Measurements from ENCODE around the gene B3GALT6. TPM values are rescaled to one million over a fixed set of nuclear protein-coding genes. Genes with fewer than 3 reads are reported as not detected.

Gene B3GALT6
- polyA plus RNA-seq, 4 donors: 2.7 to 13.7 (median 6.8) TPM

- no peaks in the 10 kb centered on the region for H3K36me3 ChIP-seq (ENCODE audit: control insufficient read depth in 3 of 3, insufficient read depth in 2 of 3, low read depth in 1 of 3, low read length in 3 of 3)
- peaks cover 0 to 6% (median 5%) of the 10 kb centered on the region in 3 donors for H3K4me1 ChIP-seq (ENCODE audit: control insufficient read depth in 3 of 3, insufficient read depth in 2 of 3, low read depth in 1 of 3, low read length in 2 of 3)
- H3K27me3 ChIP-seq (ENCODE audit: control insufficient read depth in 3 of 3, insufficient read depth in 3 of 3, low read length in 3 of 3): peaks cover 0 to 60% (median 14%) of the 10 kb centered on the region in 3 donors
- no peak for DNase-seq
- FAIRE-seq: no peak
- H3K9me3 ChIP-seq (ENCODE audit: control insufficient read depth in 2 of 2, insufficient read depth in 1 of 2, low read depth in 1 of 2, low read length in 1 of 2): no peaks in the 10 kb centered on the region
- WGBS, 3 donors: 80 to 87% (median 85%) methylated on average over 19 of the region's 19 CpGs
- H3K27ac ChIP-seq (ENCODE audit: low read depth in 1 of 3, low read length in 2 of 3): no peak overlapping the region
- no peak overlapping the region for H3K4me3 ChIP-seq (ENCODE audit: low read depth in 1 of 3, low read length in 3 of 3)
Observed at GRCh38 chr1:1204998-1205768, 26.9 kb upstream of the B3GALT6 start.

GRCh38 chr1:1205769-1206375 lies 26.2 kb upstream of the B3GALT6 start:
- peaks cover 0 to 53% (median 14%) of the 10 kb centered on the region in 3 donors for H3K27me3 ChIP-seq (ENCODE audit: control insufficient read depth in 3 of 3, insufficient read depth in 3 of 3, low read length in 3 of 3)
- no peak for DNase-seq

DNA sequence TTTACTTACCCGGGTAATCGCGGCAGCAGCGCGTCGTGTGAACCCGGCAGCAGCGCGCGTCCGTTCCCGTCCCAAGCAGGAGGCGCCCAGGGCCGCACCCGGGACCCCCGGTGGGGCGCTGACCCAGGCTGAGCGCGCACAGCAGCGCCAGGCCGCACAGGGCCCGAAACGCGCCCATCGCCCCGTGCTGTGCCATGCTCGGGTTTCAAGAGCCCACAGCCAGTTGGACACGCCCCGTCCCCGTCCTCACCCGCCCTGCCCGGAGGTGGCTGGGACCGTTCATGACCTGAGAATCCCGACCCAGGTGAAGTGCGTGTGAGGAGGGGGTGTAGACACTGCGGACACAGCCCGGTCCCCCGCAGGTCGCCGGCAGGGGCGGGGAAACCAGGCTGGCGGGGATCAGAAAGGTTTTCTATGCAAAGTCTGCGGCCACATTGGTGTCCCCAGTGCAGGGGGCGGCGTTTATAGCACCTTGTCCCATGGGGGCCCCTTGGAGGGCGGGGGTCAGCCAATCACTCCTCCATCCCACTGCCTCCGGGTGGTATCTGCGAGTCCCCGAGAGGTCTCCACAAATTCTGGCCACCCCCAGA lies 25.6 kb upstream of the B3GALT6 start, which contains the start of gene TNFRSF18:
Gene TNFRSF18, minus strand, starts transcription at position 217 of the 590 bp plus-strand sequence. Its CDS starts 21 bp downstream, at position 196.
- H3K36me3 ChIP-seq (ENCODE audit: control insufficient read depth in 3 of 3, insufficient read depth in 2 of 3, low read depth in 1 of 3, low read length in 3 of 3): no peaks in the 10 kb centered on the region
- DNase-seq (peak in 1 of 2 donors; percentile 39), FAIRE-seq (no peak)
- WGBS, 3 donors: 1 to 5% (median 2%) methylated on average over 46 to 49 of the region's 49 CpGs
- peak within 1 kb of the TSS in 2 of 3 donors; percentile 13 to 14 for H3K4me3 ChIP-seq (ENCODE audit: low read depth in 1 of 3, low read length in 3 of 3)
- peak within 1 kb of the TSS in 1 of 3 donors; percentile 2 for H3K27ac ChIP-seq (ENCODE audit: low read depth in 1 of 3, low read length in 2 of 3)
- H3K27me3 ChIP-seq (ENCODE audit: control insufficient read depth in 3 of 3, insufficient read depth in 3 of 3, low read length in 3 of 3): peaks cover 0 to 52% (median 14%) of the 10 kb centered on the region in 3 donors
- peaks cover 0 to 6% (median 5%) of the 10 kb centered on the region in 3 donors for H3K4me1 ChIP-seq (ENCODE audit: control insufficient read depth in 3 of 3, insufficient read depth in 2 of 3, low read depth in 1 of 3, low read length in 2 of 3)
- H3K9me3 ChIP-seq (ENCODE audit: control insufficient read depth in 2 of 2, insufficient read depth in 1 of 2, low read depth in 1 of 2, low read length in 1 of 2): no peaks in the 10 kb centered on the region

More at GRCh38 chr1:1205769-1206375, 26.2 kb upstream of the B3GALT6 start:
- no peaks in the 10 kb centered on the region for H3K36me3 ChIP-seq (ENCODE audit: control insufficient read depth in 3 of 3, insufficient read depth in 2 of 3, low read depth in 1 of 3, low read length in 3 of 3)
- WGBS, 3 donors: 22 to 28% (median 25%) methylated on average over 26 to 31 of the region's 31 CpGs
- H3K4me3 ChIP-seq (ENCODE audit: low read depth in 1 of 3, low read length in 3 of 3): peak overlapping the region in 1 of 3 donors; percentile 14
- H3K4me1 ChIP-seq (ENCODE audit: control insufficient read depth in 3 of 3, insufficient read depth in 2 of 3, low read depth in 1 of 3, low read length in 2 of 3): peaks cover 0 to 6% (median 5%) of the 10 kb centered on the region in 3 donors
- H3K27ac ChIP-seq (ENCODE audit: low read depth in 1 of 3, low read length in 2 of 3): peak overlapping the region in 1 of 3 donors; percentile 2
- FAIRE-seq: no peak
- no peaks in the 10 kb centered on the region for H3K9me3 ChIP-seq (ENCODE audit: control insufficient read depth in 2 of 2, insufficient read depth in 1 of 2, low read depth in 1 of 2, low read length in 1 of 2)

DNA sequence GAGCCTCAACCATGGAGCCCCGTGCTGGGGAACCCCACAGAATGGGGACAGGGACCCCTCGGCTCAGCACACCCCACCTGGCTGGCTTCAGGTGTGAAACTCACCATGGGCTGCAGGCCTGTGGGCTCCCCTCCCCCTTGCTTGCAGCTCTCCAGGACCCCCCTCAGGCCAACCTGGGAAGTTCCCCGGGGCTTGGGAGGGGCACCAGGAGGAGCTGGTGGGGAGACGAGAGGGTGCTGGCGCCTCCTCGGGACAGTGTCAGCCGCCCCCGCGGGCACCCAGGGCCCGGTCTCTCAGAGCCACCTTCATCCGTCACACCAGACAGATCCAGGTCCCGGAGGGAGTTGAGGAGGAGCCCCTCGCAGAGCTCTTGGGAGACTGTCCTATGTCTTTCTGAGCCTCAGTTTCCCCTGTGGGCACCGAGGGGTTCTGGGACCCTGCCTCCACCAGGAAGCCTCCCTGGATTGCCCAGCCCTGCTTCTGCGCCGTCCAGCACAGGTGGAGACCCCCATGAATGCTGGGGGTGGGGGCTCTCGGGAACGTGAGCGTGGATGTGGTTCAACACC lies 25.0 kb upstream of the B3GALT6 start:
- Histone ChIP-seq H3K4me1 (ENCODE audit: control insufficient read depth in 3 of 3, insufficient read depth in 2 of 3, low read depth in 1 of 3, low read length in 2 of 3) (peaks cover 0 to 6% (median 5%) of the 10 kb centered on the region in 3 donors), H3K27ac (ENCODE audit: low read depth in 1 of 3, low read length in 2 of 3) (no peak overlapping the region), H3K27me3 (ENCODE audit: control insufficient read depth in 3 of 3, insufficient read depth in 3 of 3, low read length in 3 of 3) (peaks cover 0 to 49% (median 14%) of the 10 kb centered on the region in 3 donors), H3K4me3 (ENCODE audit: low read depth in 1 of 3, low read length in 3 of 3) (no peak overlapping the region), H3K36me3 (ENCODE audit: control insufficient read depth in 3 of 3, insufficient read depth in 2 of 3, low read depth in 1 of 3, low read length in 3 of 3) (no peaks in the 10 kb centered on the region), H3K9me3 (ENCODE audit: control insufficient read depth in 2 of 2, insufficient read depth in 1 of 2, low read depth in 1 of 2, low read length in 1 of 2) (no peaks in the 10 kb centered on the region)
- 41 to 54% (median 44%) methylated on average over 18 to 19 of the region's 19 CpGs for whole genome bisulfite sequencing, 3 donors
- FAIRE-seq (no peak), DNase-seq (no peak)

DNA sequence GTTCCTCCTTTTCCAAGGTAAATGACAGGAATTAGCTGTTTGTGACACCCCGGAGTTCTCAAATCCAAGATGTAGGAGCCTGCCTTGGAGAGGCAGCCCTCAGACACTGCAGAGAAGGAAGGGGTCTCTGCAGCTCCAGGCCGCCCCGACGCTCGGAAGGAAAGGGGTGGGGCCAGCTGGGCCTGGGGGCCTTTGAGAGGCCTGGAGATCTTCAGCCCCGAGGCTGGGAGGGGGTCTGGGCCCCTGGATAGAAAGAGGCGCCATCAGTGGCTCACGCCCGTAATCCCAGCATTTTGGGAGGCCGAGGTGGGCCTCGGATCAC lies 24.5 kb upstream of the B3GALT6 start:
- Histone ChIP-seq H3K27me3 (ENCODE audit: control insufficient read depth in 3 of 3, insufficient read depth in 3 of 3, low read length in 3 of 3) (peaks cover 0 to 49% (median 14%) of the 10 kb centered on the region in 3 donors), H3K9me3 (ENCODE audit: control insufficient read depth in 2 of 2, insufficient read depth in 1 of 2, low read depth in 1 of 2, low read length in 1 of 2) (no peaks in the 10 kb centered on the region), H3K27ac (ENCODE audit: low read depth in 1 of 3, low read length in 2 of 3) (no peak overlapping the region), H3K36me3 (ENCODE audit: control insufficient read depth in 3 of 3, insufficient read depth in 2 of 3, low read depth in 1 of 3, low read length in 3 of 3) (no peaks in the 10 kb centered on the region), H3K4me3 (ENCODE audit: low read depth in 1 of 3, low read length in 3 of 3) (no peak overlapping the region), H3K4me1 (ENCODE audit: control insufficient read depth in 3 of 3, insufficient read depth in 2 of 3, low read depth in 1 of 3, low read length in 2 of 3) (peaks cover 0 to 6% (median 5%) of the 10 kb centered on the region in 3 donors)
- no peak for FAIRE-seq
- WGBS, 3 donors: 48 to 66% (median 56%) methylated on average over 11 of the region's 11 CpGs
- DNase-seq: no peak

DNA sequence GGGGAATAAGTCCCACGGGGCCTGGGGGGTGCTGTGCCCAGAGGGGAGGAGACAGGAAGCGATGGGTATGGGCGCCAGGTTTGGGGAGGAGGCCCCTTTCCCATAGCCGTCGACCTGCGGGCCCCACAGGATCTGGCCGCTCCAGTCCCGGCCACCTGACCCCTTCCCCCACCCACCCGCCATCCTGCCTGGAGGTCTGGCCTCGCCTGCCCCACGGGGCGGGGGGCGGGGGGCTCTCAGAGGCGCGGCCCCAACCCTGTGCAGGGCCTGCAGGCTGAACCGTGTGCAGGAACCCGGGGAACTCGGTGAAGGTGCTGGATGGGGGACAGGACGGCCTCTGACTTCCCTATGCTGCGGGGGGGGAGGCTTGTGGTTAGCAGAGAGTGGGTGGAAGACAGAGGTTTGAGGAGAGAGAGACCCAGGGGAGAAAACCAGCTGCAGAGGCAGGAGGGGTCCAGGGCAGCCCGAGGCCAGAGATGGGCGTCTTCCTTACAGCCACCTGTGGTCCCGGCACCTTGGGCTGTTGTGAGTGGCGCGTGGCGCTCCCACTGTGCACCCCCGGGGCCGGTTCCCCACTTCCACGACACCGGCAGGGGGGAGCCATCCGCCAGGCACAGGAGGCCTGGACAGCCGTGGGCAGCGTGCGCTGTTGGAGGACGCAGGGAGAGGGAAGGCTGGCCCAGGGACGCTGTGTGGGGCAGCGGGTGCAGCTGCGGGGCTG lies 23.2 kb upstream of the B3GALT6 start:
- Histone ChIP-seq H3K4me1 (ENCODE audit: control insufficient read depth in 3 of 3, insufficient read depth in 2 of 3, low read depth in 1 of 3, low read length in 2 of 3) (peaks cover 0 to 6% (median 5%) of the 10 kb centered on the region in 3 donors), H3K27me3 (ENCODE audit: control insufficient read depth in 3 of 3, insufficient read depth in 3 of 3, low read length in 3 of 3) (peaks cover 0 to 38% (median 10%) of the 10 kb centered on the region in 3 donors), H3K4me3 (ENCODE audit: low read depth in 1 of 3, low read length in 3 of 3) (peak overlapping the region in 1 of 3 donors; percentile 15), H3K9me3 (ENCODE audit: control insufficient read depth in 2 of 2, insufficient read depth in 1 of 2, low read depth in 1 of 2, low read length in 1 of 2) (no peaks in the 10 kb centered on the region), H3K27ac (ENCODE audit: low read depth in 1 of 3, low read length in 2 of 3) (peak overlapping the region in 1 of 3 donors; percentile 82), H3K36me3 (ENCODE audit: control insufficient read depth in 3 of 3, insufficient read depth in 2 of 3, low read depth in 1 of 3, low read length in 3 of 3) (no peaks in the 10 kb centered on the region)
- no peak for FAIRE-seq
- 37 to 49% (median 38%) methylated on average over 33 to 38 of the region's 38 CpGs for WGBS, 3 donors
- no peak for DNase-seq

GRCh38 chr1:1210726-1211540 lies 21.1 kb upstream of the B3GALT6 start:
- no peak for DNase-seq

More at GRCh38 chr1:1210726-1211540, 21.1 kb upstream of the B3GALT6 start:
- no peak overlapping the region for H3K4me3 ChIP-seq (ENCODE audit: low read depth in 1 of 3, low read length in 3 of 3)
- H3K9me3 ChIP-seq (ENCODE audit: control insufficient read depth in 2 of 2, insufficient read depth in 1 of 2, low read depth in 1 of 2, low read length in 1 of 2): no peaks in the 10 kb centered on the region
- H3K27me3 ChIP-seq (ENCODE audit: control insufficient read depth in 3 of 3, insufficient read depth in 3 of 3, low read length in 3 of 3): peaks cover 0 to 24% (median 5%) of the 10 kb centered on the region in 3 donors
- H3K4me1 ChIP-seq (ENCODE audit: control insufficient read depth in 3 of 3, insufficient read depth in 2 of 3, low read depth in 1 of 3, low read length in 2 of 3): peaks cover 0 to 6% (median 2%) of the 10 kb centered on the region in 3 donors
- H3K27ac ChIP-seq (ENCODE audit: low read depth in 1 of 3, low read length in 2 of 3): no peak overlapping the region
- WGBS, 3 donors: 84 to 92% (median 86%) methylated on average over 30 to 31 of the region's 31 CpGs
- peaks cover 0 to 8% (median 0%) of the 10 kb centered on the region in 3 donors for H3K36me3 ChIP-seq (ENCODE audit: control insufficient read depth in 3 of 3, insufficient read depth in 2 of 3, low read depth in 1 of 3, low read length in 3 of 3)
- FAIRE-seq: no peak
